GM21526 (cell line): ENCODE results near the gene GTF2I.
A peak's percentile ranks its signal among the peaks of the same experiment; 100 is the strongest.
"Not testable (repeated sequence)": the region's sequence is repeated elsewhere in the genome, so short reads cannot be mapped to it uniquely, and the experiment has no call there.

Experiments used
- ATAC-seq: cut with Tn5 transposase; IDR thresholded peaks from one replicate; pipeline ENCODE4 v1.9.1; 2021; ENCODE audit warnings: moderate library complexity; ENCODE audit not compliant: unreplicated experiment, low FRiP score

Gene GTF2I

GRCh38 chr7:74773760-74774750 lies 116.5 kb downstream of the GTF2I start, which contains the start of gene NCF1:
Gene NCF1 (plus strand): TSS chr7:74774011. CDS start chr7:74774032, 21 bp downstream.
- ATAC-seq, result peak; percentile 68

- ATAC-seq, result not testable (repeated sequence)
These were observed 117.6 kb downstream of the GTF2I start for GRCh38 chr7:74775111-74775510.

- not testable (repeated sequence) for ATAC-seq
These were observed 121.5 kb downstream of the GTF2I start for GRCh38 chr7:74779053-74779452.

GRCh38 chr7:74781746-74782145 lies 124.2 kb downstream of the GTF2I start:
- ATAC-seq, result not testable (repeated sequence)

- not testable (repeated sequence) for ATAC-seq
These were observed 126.1 kb downstream of the GTF2I start for GRCh38 chr7:74783595-74783994.

GRCh38 chr7:74788369-74789150 lies 131.0 kb downstream of the GTF2I start:
- peak; percentile 76 for ATAC-seq

- ATAC-seq, result not testable (repeated sequence)
These were observed 131.8 kb downstream of the GTF2I start for GRCh38 chr7:74789200-74789736.

GRCh38 chr7:74797848-74798622 lies 140.5 kb downstream of the GTF2I start:
- ATAC-seq, result not testable (repeated sequence)

- not testable (repeated sequence) for ATAC-seq
These were observed 141.1 kb downstream of the GTF2I start for GRCh38 chr7:74798644-74799043.
